ENCODE data around the gene THOC6. TPM values are rescaled to one million over a fixed set of nuclear protein-coding genes. Genes with fewer than 3 reads are reported as not detected.

Gene THOC6
- total and polyA plus RNA-seq, 4 donors: 10.8 to 14.8 (median 11.7) TPM

DNA sequence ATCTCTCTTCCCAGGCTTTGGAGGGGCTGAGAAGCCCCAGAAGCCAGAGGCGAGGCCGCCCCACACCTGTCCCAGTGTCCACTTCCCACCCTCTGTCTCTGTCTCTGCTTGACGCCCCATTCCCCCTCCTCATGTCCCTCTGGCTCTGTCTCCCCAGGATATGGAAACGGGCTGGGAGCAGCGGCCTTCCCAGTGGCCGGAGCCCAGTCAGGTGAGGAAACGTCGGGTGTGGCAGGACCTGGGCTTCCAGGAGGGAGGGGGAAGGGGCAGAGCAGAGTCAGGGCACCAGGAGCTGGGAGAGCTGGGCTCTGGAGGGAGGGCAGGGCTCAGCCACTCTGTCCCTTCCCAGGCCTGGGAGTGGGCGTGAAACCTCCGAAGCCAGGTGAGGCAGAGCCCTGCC lies 32.9 kb upstream of the THOC6 start:
- no peak for DNase-seq (ENCODE audit: low spot score)
- 81% methylated on average over 10 of the region's 10 CpGs for WGBS
- Histone ChIP-seq H3K4me1 (ENCODE audit: control insufficient read depth in 4 of 4, insufficient read depth in 4 of 4, low read length in 3 of 4) (peaks cover 0 to 6% (median 1%) of the 10 kb centered on the region in 4 donors), H3K9ac (ENCODE audit: low read depth in 1 of 2, low read length in 2 of 2) (no peak overlapping the region), H3K27ac (ENCODE audit: low read depth in 1 of 2, low read length in 2 of 2) (no peak overlapping the region), H3K27me3 (ENCODE audit: control insufficient read depth in 4 of 4, insufficient read depth in 4 of 4, low read length in 3 of 4) (no peaks in the 10 kb centered on the region), H3K4me3 (ENCODE audit: low read depth in 1 of 3, low read length in 3 of 3) (no peak overlapping the region), H3K36me3 (ENCODE audit: control insufficient read depth in 4 of 4, insufficient read depth in 3 of 4, low read depth in 1 of 4, low read length in 3 of 4) (no peaks in the 10 kb centered on the region), H3K9me3 (ENCODE audit: control insufficient read depth in 4 of 4, low read length in 3 of 4) (no peaks in the 10 kb centered on the region)
- TF ChIP-seq HNF4G (IDR thresholded peaks at IDR 0.05) (no peak), RXRA (IDR thresholded peaks at IDR 0.05) (no peak), TAF1 (conservative IDR thresholded peaks at IDR 0.05) (no peak), YY1 (IDR thresholded peaks at IDR 0.05) (no peak), HNF4A (conservative IDR thresholded peaks at IDR 0.05) (no peak), MAX (IDR thresholded peaks at IDR 0.05) (no peak), GABPA (IDR thresholded peaks at IDR 0.05 in 1 of 2, conservative IDR thresholded peaks at IDR 0.05 in 1 of 2) (no peak), FOXA1 (IDR thresholded peaks at IDR 0.05) (no peak), CTCF (IDR thresholded peaks at IDR 0.05; ENCODE audit: low read depth, low read length, missing input control) (no peak), NR2F2 (IDR thresholded peaks at IDR 0.05) (no peak), SP1 (IDR thresholded peaks at IDR 0.05) (no peak), REST (IDR thresholded peaks at IDR 0.05) (no peak), EGR1 (IDR thresholded peaks at IDR 0.05; ENCODE audit: low read depth in 2 of 2) (no peak), FOXA2 (IDR thresholded peaks at IDR 0.05) (no peak), JUND (IDR thresholded peaks at IDR 0.05) (no peak), RAD21 (IDR thresholded peaks at IDR 0.05) (no peak)
- TF ChIP-seq, protein P1, sequence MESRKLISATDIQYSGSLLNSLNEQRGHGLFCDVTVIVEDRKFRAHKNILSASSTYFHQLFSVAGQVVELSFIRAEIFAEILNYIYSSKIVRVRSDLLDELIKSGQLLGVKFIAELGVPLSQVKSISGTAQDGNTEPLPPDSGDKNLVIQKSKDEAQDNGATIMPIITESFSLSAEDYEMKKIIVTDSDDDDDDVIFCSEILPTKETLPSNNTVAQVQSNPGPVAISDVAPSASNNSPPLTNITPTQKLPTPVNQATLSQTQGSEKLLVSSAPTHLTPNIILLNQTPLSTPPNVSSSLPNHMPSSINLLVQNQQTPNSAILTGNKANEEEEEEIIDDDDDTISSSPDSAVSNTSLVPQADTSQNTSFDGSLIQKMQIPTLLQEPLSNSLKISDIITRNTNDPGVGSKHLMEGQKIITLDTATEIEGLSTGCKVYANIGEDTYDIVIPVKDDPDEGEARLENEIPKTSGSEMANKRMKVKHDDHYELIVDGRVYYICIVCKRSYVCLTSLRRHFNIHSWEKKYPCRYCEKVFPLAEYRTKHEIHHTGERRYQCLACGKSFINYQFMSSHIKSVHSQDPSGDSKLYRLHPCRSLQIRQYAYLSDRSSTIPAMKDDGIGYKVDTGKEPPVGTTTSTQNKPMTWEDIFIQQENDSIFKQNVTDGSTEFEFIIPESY (IDR thresholded peaks at IDR 0.05): no peak
- TF ChIP-seq, protein P2, sequence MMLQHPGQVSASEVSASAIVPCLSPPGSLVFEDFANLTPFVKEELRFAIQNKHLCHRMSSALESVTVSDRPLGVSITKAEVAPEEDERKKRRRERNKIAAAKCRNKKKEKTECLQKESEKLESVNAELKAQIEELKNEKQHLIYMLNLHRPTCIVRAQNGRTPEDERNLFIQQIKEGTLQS (IDR thresholded peaks at IDR 0.05): no peak
